ENCODE data around the gene RAB3GAP2. TPM values are rescaled to one million over a fixed set of nuclear protein-coding genes. Genes with fewer than 3 reads are reported as not detected.
"Not testable (repeated sequence)": the region's sequence is repeated elsewhere in the genome, so short reads cannot be mapped to it uniquely, and the experiment has no call there.

Gene RAB3GAP2
- total RNA-seq, 2 experiments from 2014 or later: 49.5 to 51.7 TPM

DNA sequence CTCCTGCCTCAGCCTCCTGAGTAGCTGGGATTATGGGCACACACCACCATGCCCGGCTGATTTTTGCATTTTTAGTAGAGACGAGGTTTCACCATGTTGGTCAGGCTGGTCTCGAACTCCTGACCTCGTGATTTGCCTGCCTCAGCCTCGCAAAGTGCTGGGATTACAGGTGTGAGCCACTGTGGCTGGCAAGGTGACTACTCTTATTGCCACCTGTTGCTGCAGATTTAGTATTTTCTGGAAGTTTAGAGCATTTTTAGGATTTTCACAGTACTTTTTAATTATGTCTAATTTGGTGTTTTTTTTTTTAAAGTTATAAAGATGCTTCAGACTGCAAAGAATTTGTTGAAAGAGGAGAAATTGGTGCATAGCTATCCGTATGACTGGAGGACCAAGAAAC lies 161.8 kb downstream of the RAB3GAP2 start:
- POLR2A ChIA-PET: not testable (repeated sequence)
- CTCF ChIA-PET: interaction anchor here (0.9 kb wide), 1 partner anchor 119 kb away, joined by 4 read pairs; no protein-coding TSS in a partner anchor

DNA sequence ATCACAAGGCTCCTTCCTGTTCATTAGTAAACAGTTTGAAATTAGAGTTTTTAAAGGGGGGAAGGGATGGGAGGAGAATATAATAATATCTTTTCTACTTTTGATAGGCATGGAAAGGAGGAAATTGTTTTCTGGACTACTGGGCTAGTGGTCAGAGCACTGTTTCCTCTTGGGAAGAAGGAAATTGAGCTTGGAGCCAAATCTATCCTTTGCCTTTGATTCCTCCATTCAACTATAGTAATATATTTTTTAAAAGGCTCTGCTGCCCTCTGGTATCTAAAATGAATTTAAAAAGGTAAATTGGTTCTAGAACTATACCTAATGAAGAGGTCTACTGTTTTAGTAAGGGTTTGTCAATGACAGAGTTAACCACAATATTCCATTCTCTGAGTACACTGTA lies 172.4 kb downstream of the RAB3GAP2 start:
- ChIA-PET POLR2A (no interaction called here), CTCF (interaction anchor here (0.6 kb wide), 1 partner anchor 63 kb away, joined by 3 read pairs; no protein-coding TSS in a partner anchor)

Other genes with a start within 250 kb of the RAB3GAP2 start
- gene EPRS1, start 225.9 kb downstream of the RAB3GAP2 start, total RNA-seq: 100 to 1,000 TPM; 219 to 232 TPM
- gene BPNT1, start 182.7 kb downstream of the RAB3GAP2 start, total RNA-seq: 10 to 100 TPM; 24.8 to 25.8 TPM
- 10 to 100 TPM; 79.0 to 80.8 TPM for gene IARS2, start 178.3 kb downstream of the RAB3GAP2 start, total RNA-seq

All from activated CD8-positive, alpha-beta memory T cell treated with anti-CD3 and anti-CD28 coated beads for 36 hours (primary cell).